Activated T-cell treated with anti-CD3 and anti-CD28 coated beads, Interleukin-2, amount 50 U/mL, for 72 hours (primary cell): ENCODE measurements around the gene DDX28. TPM values are rescaled to one million over a fixed set of nuclear protein-coding genes. Genes with fewer than 3 reads are reported as not detected.
"Not testable (repeated sequence)": the region's sequence is repeated elsewhere in the genome, so short reads cannot be mapped to it uniquely, and the experiment has no call there.

Experiments
- ATAC-seq, 2 donors: fragments of 150-1000 bp; cut with Tn5 transposase; replicated peaks in 1 of 2; 2 replicates each; pipeline ENCODE4 v1.10.0; 2021; ENCODE audit warnings: moderate library complexity in 2 of 2, mild to moderate bottlenecking in 1 of 2
- DNase-seq, 2 donors: peaks; one replicate each; pipeline ENCODE4 v3.0.0; 2021 to 2022; ENCODE audit warnings: mixed read lengths in 1 of 2
- H3K27ac Mint-ChIP-seq: one replicate; pipeline ENCODE4 v1.8.0; 2022; ENCODE audit warnings: mild to moderate bottlenecking, moderate library complexity, mixed read lengths
- H3K27me3 Mint-ChIP-seq: one replicate; pipeline ENCODE4 v1.8.0; 2022; ENCODE audit warnings: low read depth, mixed read lengths
- H3K36me3 Mint-ChIP-seq, 2 donors: one replicate each; pipeline ENCODE4 v1.8.0; 2022; ENCODE audit warnings: mixed read lengths in 2 of 2, mild to moderate bottlenecking in 1 of 2; ENCODE audit not compliant: insufficient read depth in 2 of 2
- H3K4me1 Mint-ChIP-seq: one replicate; pipeline ENCODE4 v1.8.0; 2022; ENCODE audit warnings: low read depth, mixed read lengths
- H3K4me3 Mint-ChIP-seq, 2 donors: one replicate each; pipeline ENCODE4 v1.8.0; 2022; ENCODE audit warnings: mild to moderate bottlenecking in 2 of 2, mixed read lengths in 2 of 2, moderate library complexity in 2 of 2
- H3K9me3 Mint-ChIP-seq, 2 donors: one replicate each; pipeline ENCODE4 v1.8.0; 2022; ENCODE audit warnings: mixed read lengths in 2 of 2
- total RNA-seq, 2 donors: library from RNA; stranded (reverse); gene quantifications; one replicate each; pipeline ENCODE4 v1.2.3, GENCODE V29; 2022

Gene DDX28
- total RNA-seq, 2 donors from 2014 or later, result 12.6 to 13.4 TPM

GRCh38 chr16:68028996-68029395 is 6.0 kb upstream of the DDX28 start:
- Mint-ChIP-seq H3K36me3 (peaks cover 0 to 2% of the 10 kb centered on the region in 2 donors), H3K4me3 (no peak overlapping the region), H3K27ac (no peak overlapping the region), H3K9me3 (no peaks in the 10 kb centered on the region), H3K27me3 (no peaks in the 10 kb centered on the region), H3K4me1 (peaks cover 17% of the 10 kb centered on the region)
- no peak for ATAC-seq
- DNase-seq, result no peak

DNA sequence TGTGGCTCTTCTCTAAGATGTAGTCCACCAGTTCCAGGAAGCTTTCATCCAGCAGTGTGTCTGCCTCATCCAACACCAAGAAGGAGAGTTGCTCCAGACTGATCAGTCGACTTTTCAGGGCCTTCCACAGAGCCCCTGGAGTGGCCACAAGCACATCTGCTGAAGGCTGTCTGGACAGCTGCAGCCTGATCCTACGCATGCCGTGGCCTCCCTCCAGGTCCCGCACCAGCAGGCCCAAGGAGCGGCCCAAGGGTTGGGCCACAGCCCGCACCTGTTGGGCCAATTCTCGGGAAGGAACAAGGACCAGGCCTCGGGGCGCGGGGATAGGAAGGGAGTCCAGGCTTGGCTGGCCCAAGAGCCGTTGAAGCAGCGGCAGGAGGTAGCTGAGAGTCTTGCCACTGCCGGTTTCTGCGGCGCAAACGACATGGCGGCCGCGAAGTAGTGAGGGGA is 729 bp downstream of the DDX28 start:
- ATAC-seq (peak in 1 of 2 donors; percentile 3), DNase-seq (no peak)
- H3K27ac Mint-ChIP-seq, result peak overlapping the region; percentile 89
- H3K27me3 Mint-ChIP-seq, result no peaks in the 10 kb centered on the region
- H3K4me3 Mint-ChIP-seq, result peak overlapping the region; percentile 99
- peaks cover 3 to 6% of the 10 kb centered on the region in 2 donors for H3K36me3 Mint-ChIP-seq
- H3K9me3 Mint-ChIP-seq, result no peaks in the 10 kb centered on the region
- peaks cover 37% of the 10 kb centered on the region for H3K4me1 Mint-ChIP-seq

DNA sequence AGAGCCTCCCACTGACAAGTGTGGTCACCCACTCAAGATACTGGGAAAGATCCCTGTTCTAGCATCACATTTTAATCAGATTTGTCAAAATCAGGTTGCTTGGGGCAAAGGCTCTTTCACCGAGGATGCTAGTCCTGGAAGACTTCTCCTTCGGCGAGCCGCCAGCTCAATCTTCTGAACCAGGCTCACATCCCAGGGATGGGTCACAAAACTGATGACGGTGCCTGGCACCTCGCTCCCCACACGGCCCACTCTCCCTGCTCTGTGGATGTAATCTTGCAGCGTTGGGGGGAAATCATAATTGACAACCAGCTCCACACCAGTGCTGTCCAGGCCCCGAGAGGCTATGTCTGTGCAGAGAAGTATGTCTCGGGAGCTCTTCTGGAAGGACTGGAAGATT is 1.5 kb downstream of the DDX28 start:
- H3K27ac Mint-ChIP-seq, result peak overlapping the region; percentile 16
- no peak for DNase-seq
- peak overlapping the region; percentile 99 for H3K4me3 Mint-ChIP-seq
- no peak for ATAC-seq
- H3K27me3 Mint-ChIP-seq, result no peaks in the 10 kb centered on the region
- no peaks in the 10 kb centered on the region for H3K9me3 Mint-ChIP-seq
- peaks cover 3 to 6% of the 10 kb centered on the region in 2 donors for H3K36me3 Mint-ChIP-seq
- peaks cover 37% of the 10 kb centered on the region for H3K4me1 Mint-ChIP-seq

DNA sequence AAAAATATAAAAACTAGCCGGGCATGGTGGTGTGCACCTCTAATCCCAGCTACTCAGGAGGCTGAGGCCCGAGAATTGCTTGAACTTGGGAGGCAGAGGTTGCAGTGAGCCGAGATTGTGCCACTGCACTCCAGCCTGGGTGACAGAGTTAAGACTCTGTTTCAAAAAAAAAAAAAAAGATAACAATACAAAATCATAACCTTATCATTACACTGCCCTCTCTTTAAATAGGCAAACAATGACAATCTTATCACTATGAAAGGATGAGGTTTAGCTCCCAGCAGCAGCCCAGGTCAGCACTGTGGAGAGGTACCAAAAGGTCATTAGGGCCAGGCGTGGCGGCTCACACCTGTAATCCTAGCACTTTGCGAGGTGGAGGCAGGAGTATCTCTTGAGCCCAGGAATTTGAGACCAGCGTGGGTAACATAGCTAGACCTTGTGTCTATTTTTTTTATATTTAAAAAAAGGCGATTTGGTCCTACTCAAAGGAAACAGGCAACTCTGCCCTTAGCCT is 3.8 kb downstream of the DDX28 start:
- H3K27me3 Mint-ChIP-seq, result no peaks in the 10 kb centered on the region
- ATAC-seq, result no peak
- peaks cover 30% of the 10 kb centered on the region for H3K4me1 Mint-ChIP-seq
- H3K36me3 Mint-ChIP-seq, result peaks cover 3% of the 10 kb centered on the region in 2 donors
- no peak overlapping the region for H3K4me3 Mint-ChIP-seq
- H3K27ac Mint-ChIP-seq, result no peak overlapping the region
- no peaks in the 10 kb centered on the region for H3K9me3 Mint-ChIP-seq
- DNase-seq, result no peak

GRCh38 chr16:68015681-68016080 is 7.4 kb downstream of the DDX28 start, which contains the start of gene DPEP2NB:
Gene DPEP2NB, minus strand, starts transcription at chr16:68015911. Its CDS starts 141 bp downstream, at chr16:68015770.
- DNase-seq (no peak), ATAC-seq (no peak)
- Mint-ChIP-seq H3K27ac (no peak within 1 kb of the TSS), H3K9me3 (no peaks in the 10 kb centered on the region), H3K4me3 (no peak within 1 kb of the TSS), H3K4me1 (peaks cover 11% of the 10 kb centered on the region), H3K36me3 (no peaks in the 10 kb centered on the region), H3K27me3 (no peaks in the 10 kb centered on the region)

DNA sequence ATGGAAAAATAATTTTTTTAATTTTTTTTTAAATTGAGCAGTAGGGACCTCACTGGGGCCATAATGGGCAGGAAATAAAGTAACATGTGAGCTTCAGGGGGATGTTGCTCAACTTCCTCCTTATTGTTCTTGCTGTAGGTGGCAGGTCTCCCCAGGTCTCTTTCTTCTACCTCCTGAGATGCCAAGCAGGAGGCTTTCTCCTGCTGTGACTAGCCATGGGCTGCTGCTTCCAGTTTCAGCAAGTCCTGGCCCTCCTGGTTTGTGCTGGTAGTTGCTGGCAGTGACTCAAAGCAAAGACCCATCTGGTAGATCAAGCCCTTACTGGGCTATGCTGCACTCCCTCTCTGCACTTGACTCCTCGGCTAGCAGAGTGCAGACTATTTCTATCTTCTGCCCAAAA is 9.6 kb downstream of the DDX28 start:
- ATAC-seq, result peak; percentile 29 to 44

GRCh38 chr16:68009872-68010271 is 13.2 kb downstream of the DDX28 start:
- not testable (repeated sequence) for H3K36me3 Mint-ChIP-seq, ATAC-seq, H3K27ac Mint-ChIP-seq, DNase-seq, H3K9me3 Mint-ChIP-seq, H3K4me3 Mint-ChIP-seq, H3K27me3 Mint-ChIP-seq
- peaks cover 30% of the 10 kb centered on the region for H3K4me1 Mint-ChIP-seq

More for the DNA sequence above, 9.6 kb downstream of the DDX28 start:
- H3K27ac Mint-ChIP-seq, result no peak overlapping the region
- no peaks in the 10 kb centered on the region for H3K9me3 Mint-ChIP-seq
- H3K36me3 Mint-ChIP-seq, result no peaks in the 10 kb centered on the region
- no peak for DNase-seq
- H3K4me3 Mint-ChIP-seq, result no peak overlapping the region
- no peaks in the 10 kb centered on the region for H3K27me3 Mint-ChIP-seq
- peaks cover 12% of the 10 kb centered on the region for H3K4me1 Mint-ChIP-seq

GRCh38 chr16:68009157-68009735 is 13.8 kb downstream of the DDX28 start:
- Mint-ChIP-seq H3K4me3 (no peak overlapping the region), H3K27me3 (no peaks in the 10 kb centered on the region), H3K9me3 (no peaks in the 10 kb centered on the region), H3K27ac (no peak overlapping the region), H3K4me1 (peaks cover 32% of the 10 kb centered on the region), H3K36me3 (no peaks in the 10 kb centered on the region)
- DNase-seq, result no peak
- no peak for ATAC-seq

DNA sequence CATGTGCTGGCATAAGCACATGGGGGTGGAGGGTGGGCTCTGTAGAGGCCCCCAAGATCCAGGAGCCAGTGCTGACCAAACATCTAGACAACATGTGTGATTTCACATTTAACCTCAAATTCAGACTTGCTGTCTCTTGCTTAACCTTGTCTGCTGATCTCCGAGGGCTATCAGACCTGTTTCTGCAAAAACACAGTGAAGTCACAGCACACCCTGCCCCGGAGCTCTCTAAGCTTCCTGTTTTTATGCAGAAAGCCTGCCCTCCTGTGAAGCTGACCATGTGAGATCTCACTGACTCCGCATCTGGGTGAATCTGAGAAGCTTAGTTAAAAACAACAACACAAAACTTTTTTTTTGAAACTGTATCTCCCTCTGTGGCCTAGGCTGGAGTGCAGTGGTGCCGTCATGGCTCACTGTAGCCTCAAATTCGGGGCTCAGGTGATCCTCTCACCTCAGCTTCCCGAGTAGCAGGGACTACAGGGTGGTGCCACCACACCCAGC is 17.2 kb downstream of the DDX28 start:
- Mint-ChIP-seq H3K4me1 (peaks cover 33% of the 10 kb centered on the region), H3K27me3 (no peaks in the 10 kb centered on the region), H3K36me3 (no peaks in the 10 kb centered on the region), H3K9me3 (no peaks in the 10 kb centered on the region), H3K27ac (peak overlapping the region; percentile 68), H3K4me3 (peak overlapping the region; percentile 36 to 40)
- DNase-seq (peak in 1 of 2 donors; percentile 47), ATAC-seq (peak; percentile 57 to 86)

DNA sequence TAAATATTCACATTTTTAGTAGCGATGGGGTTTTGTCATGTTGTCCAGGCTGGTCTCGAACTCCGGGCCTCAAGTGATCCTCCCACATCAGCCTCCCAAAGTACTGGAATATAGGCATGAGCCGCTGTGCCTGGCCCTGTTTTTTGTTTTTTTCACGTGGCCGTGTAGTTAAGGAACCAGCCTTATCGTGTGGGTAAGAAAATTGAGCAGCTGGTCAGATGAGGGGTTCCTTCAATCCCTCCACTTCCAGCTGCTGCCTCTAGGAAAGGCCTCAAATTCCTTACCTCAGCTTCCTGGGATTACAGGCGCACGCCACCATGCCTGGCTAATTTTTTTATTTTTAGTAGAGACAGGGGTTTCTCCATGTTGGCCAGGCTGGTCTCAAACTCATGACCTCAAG is 17.8 kb downstream of the DDX28 start:
- Mint-ChIP-seq H3K27me3 (no peaks in the 10 kb centered on the region), H3K36me3 (no peaks in the 10 kb centered on the region), H3K9me3 (no peaks in the 10 kb centered on the region), H3K27ac (no peak overlapping the region), H3K4me3 (no peak overlapping the region), H3K4me1 (peaks cover 40% of the 10 kb centered on the region)
- ATAC-seq, result no peak
- DNase-seq, result no peak

- DNase-seq, result no peak
- Mint-ChIP-seq H3K27me3 (no peaks in the 10 kb centered on the region), H3K27ac (no peak overlapping the region), H3K36me3 (no peaks in the 10 kb centered on the region), H3K4me3 (no peak overlapping the region), H3K4me1 (peaks cover 49% of the 10 kb centered on the region), H3K9me3 (no peaks in the 10 kb centered on the region)
- ATAC-seq, result no peak
Measured at GRCh38 chr16:68003031-68003430, 20.0 kb downstream of the DDX28 start.

- Mint-ChIP-seq H3K36me3 (no peaks in the 10 kb centered on the region), H3K9me3 (no peaks in the 10 kb centered on the region), H3K27me3 (no peaks in the 10 kb centered on the region), H3K4me3 (peak overlapping the region; percentile 80 to 84), H3K4me1 (peaks cover 58% of the 10 kb centered on the region), H3K27ac (peak overlapping the region; percentile 21)
- DNase-seq (no peak), ATAC-seq (no peak)
Measured at GRCh38 chr16:68000450-68000849, 22.6 kb downstream of the DDX28 start.

DNA sequence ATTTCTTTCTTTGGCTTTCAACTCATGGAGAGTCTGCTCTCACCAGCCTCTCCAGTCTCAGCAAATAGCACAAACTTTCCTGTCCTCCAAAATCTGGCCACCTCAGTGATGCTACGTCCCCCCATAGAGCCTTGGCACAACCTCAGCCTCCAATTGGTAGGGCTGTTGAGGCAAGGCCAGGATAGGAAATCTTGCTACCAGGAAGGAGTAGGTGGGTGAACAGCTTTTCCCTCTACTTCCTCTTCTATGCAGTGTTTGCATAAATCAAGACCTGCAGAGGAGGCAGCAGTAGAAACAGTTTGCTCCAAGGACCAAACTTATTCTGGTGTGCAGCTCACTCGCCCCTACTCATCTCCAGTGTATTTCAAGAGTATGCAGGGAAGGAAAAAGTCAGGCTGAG is 23.0 kb downstream of the DDX28 start:
- no peaks in the 10 kb centered on the region for H3K9me3 Mint-ChIP-seq
- H3K27ac Mint-ChIP-seq, result peak overlapping the region; percentile 81
- DNase-seq, result no peak
- peak in 1 of 2 donors; percentile 16 for ATAC-seq
- H3K4me3 Mint-ChIP-seq, result peak overlapping the region; percentile 80 to 84
- peaks cover 60% of the 10 kb centered on the region for H3K4me1 Mint-ChIP-seq
- no peaks in the 10 kb centered on the region for H3K27me3 Mint-ChIP-seq
- no peaks in the 10 kb centered on the region for H3K36me3 Mint-ChIP-seq
